CD4-positive, alpha-beta T cell treated with Interleukin-15 for 4 hours (primary cell): ENCODE measurements around the gene MSI2.

Experiments
- DNase-seq: peaks from one replicate; pipeline ENCODE4 v3.0.0-alpha.2; 2020; ENCODE audit warnings: low spot score

MSI2 gene

GRCh38 chr17:57578608-57579225 lies 322.4 kb downstream of the MSI2 start:
- no peak for DNase-seq

GRCh38 chr17:57579245-57579644 lies 322.9 kb downstream of the MSI2 start:
- DNase-seq: no peak

- DNase-seq: no peak
Measured at GRCh38 chr17:57580055-57580739, 323.9 kb downstream of the MSI2 start.

- no peak for DNase-seq
Measured at GRCh38 chr17:57582881-57583756, 326.8 kb downstream of the MSI2 start.

DNA sequence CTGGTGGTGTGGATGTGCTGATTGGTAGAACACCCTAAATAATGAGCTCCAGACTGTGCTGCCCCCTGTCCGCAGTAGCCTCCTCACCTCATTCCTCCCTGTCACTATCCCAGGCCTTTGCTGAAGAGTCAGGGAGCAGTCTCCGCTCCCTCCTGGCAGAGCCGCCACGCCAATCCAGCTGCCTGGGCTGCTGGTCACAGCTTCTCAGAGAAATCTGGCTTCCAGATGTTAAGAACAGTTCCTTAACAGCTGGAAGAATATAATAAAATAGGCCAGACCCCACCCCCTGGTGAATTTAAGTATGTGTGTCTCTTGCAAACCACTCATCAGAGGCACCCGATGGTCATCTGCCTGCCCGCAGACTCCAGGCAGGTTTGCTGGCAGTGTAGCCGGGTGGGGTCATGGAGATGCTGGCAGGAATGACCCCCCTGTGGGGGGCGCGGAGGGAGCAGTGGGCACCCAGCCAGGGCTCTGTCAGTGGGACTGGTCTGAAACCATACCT lies 327.8 kb downstream of the MSI2 start:
- DNase-seq: no peak

- DNase-seq: no peak
Measured at GRCh38 chr17:57585341-57586195, 329.2 kb downstream of the MSI2 start.

DNA sequence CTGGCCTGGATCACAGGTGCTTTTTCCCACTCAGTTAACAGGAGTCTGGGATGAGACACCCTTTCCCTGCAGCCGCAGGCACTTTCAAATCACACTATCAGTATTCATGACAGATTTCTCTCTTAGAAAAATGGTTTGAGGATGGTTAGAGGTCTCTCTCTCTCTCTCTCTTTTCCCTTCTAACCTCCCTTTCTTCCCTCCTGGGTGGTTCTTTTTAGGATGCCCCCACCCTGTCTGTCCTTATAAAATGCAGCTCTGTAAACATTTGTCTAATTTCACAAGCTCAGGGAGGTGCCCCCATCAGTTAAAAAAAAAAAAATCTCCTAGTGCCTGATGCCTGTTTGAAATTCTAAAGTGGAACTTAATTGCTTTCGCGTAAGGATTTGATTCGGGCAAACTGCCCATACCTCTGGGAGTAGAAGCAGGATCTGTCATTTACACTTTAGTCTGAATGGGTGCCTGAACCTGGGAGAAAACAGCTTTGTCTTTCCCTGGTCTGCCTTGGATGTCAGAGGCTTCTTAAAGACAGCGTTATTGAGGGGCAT lies 329.9 kb downstream of the MSI2 start:
- DNase-seq: no peak

- no peak for DNase-seq
Measured at GRCh38 chr17:57586742-57587141, 330.4 kb downstream of the MSI2 start.

- DNase-seq: no peak
Measured at GRCh38 chr17:57587193-57587969, 331.1 kb downstream of the MSI2 start.

DNA sequence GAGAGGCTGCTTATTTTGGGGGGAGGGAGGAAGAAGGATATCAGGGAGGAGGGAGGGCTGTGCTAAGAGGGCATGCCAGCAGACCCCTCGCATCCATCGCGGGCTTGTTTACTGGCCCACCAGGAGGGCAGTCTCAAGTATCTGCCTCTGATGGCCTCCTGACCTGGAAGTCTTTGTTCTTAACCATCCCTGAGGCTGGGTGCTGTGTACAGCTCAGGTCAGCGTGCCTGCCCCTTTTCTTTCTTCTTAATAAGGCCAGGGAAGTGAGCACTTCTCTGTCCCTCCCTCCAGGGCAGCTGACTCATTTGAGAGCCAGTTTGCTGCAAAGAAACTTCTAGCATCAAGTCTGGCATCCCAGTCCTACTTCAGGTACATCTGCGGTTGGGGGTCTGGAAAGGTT lies 331.8 kb downstream of the MSI2 start:
- no peak for DNase-seq

GRCh38 chr17:57589151-57590034 lies 333.1 kb downstream of the MSI2 start:
- DNase-seq: no peak

DNA sequence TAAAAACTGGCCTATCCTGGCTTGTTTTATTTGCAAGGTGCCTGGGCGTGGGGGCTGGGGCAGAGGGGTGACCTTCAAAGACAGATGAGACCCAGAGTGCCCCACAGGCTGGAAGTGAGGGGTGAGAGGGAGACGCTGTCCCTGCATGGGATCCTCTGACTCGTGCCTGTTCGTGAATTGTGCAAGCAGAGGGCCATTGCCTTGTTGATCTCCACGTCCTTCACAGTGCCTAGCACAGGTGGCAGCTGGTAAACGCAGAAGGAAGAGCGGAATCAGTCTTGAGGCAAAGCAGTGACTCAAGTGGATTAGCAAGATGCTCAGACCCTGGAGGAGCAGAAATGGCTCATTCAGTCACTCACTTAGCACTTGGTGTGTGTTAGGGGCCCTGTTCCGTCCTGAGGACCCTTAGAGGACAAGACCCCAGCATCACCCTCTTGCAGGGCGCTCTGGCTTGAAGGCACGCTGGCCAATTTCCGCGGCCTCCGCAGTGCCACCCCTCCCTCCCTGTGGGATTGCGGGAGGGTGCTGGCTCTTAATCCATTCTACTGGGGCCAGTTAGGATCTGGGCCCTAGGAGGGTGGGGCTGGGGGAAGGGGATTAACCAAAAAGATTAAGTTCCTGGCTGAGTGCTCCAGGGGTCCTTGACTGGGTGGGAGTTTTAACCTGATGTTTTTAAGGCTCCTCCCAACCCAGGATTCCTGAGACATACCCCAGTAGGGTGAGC lies 337.6 kb downstream of the MSI2 start:
- DNase-seq: no peak

- DNase-seq: no peak
Measured at GRCh38 chr17:57594767-57595166, 338.4 kb downstream of the MSI2 start.

DNA sequence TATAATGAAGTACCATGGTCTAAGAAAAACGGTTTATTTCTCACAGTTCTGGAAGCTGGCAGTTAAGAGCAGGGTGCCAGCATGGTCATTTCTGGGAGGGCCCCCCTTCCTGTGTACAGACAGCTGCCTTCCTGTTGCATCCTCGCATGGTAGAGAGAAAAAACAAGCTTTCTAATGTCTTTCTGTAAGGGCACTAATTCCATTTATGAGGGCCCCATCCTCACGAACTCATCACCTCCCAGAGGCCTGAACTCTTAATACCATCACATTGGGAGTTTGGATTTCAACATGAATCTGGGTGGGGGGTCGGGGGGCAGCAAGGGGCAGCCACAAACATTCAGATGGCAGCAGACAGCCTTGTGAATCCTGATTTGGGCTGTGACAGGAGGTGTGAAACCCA lies 339.1 kb downstream of the MSI2 start:
- no peak for DNase-seq

DNA sequence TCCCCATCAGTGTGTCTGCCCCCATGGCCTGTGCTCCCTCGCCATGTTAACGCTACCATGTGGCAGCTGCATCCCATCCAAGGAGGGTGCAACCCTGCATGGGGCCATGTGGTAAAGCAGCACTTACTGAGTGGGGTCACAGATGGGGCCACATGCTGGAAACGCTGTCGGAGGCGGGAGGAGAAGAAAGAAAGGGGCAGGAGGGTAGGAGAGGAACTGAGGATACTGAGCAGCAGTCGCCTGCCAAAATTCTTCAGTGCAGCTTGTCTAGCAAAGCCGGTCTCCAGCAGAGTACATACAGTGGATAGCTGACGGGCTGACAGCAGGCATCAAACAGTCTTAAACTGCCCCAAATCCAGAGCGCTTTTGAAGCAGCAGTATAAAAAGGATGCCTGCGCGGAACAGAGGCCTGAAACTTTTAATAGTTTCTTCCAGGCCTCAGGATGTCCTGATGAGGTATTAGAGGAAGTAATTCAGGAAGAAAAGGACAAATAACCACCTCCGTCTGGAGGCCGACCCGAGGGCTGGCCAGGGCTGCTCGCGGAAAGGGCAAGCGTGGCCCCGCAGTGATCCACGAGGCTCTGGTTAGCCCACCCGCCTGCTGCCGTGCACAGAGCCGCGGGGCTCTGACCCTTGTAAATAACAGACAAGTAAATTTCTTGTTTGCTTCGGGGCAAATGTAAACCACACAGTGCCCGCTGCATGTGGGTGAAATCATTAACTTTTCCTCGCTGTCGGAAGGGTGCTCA lies 339.8 kb downstream of the MSI2 start:
- DNase-seq: no peak

- DNase-seq: no peak
Measured at GRCh38 chr17:57597101-57597500, 340.8 kb downstream of the MSI2 start.

DNA sequence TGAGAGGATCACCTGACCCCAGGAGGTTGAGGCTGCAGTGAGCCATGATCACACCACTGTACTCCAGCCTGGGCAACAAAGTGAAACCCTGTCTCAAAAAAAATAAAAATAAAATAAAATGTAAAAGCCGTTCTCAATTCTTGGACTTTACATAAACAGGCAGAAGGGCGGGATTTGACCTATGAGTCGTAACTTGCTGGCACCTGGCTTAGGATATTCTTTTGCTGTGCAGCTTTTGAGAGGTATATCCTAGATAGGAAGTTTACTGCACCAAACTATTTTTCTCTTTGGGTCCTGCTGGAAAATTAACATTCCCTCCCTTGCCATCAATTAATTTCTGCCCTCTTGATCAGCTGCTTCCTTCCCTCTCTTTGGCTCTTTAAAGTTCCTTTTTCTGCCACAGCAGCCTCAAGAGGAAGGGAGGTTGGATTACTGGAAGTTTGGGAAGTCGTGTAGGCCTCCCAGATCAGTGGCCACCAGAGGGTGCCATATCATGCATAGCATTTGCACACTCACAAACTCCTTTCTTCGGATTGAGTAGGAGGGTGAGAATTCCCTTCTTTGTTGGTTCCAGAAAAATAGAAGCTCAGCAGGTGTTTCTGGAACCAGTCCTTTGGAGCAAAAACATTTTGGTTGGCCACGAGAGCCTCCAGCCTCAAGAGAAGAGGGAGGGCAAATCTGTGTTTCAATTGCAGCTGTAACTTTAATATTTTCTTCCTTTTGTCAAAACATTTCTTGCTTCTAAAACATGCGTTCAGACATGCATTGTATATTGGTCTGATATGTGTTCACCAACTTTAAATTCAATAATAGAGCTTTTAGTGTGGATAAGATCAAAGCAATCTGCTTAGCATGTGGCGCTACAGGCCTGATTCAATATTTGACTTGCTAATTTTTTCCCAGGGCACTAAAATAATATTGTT lies 341.5 kb downstream of the MSI2 start:
- no peak for DNase-seq
